GM18519 (cell line): ENCODE results near the gene KCTD5.

ENCODE experiments used
- ATAC-seq: cut with Tn5 transposase; IDR thresholded peaks from one replicate; pipeline ENCODE4 v1.9.1; 2021; ENCODE audit warnings: mild to moderate bottlenecking, moderate library complexity; ENCODE audit not compliant: unreplicated experiment, low FRiP score

Gene KCTD5

DNA sequence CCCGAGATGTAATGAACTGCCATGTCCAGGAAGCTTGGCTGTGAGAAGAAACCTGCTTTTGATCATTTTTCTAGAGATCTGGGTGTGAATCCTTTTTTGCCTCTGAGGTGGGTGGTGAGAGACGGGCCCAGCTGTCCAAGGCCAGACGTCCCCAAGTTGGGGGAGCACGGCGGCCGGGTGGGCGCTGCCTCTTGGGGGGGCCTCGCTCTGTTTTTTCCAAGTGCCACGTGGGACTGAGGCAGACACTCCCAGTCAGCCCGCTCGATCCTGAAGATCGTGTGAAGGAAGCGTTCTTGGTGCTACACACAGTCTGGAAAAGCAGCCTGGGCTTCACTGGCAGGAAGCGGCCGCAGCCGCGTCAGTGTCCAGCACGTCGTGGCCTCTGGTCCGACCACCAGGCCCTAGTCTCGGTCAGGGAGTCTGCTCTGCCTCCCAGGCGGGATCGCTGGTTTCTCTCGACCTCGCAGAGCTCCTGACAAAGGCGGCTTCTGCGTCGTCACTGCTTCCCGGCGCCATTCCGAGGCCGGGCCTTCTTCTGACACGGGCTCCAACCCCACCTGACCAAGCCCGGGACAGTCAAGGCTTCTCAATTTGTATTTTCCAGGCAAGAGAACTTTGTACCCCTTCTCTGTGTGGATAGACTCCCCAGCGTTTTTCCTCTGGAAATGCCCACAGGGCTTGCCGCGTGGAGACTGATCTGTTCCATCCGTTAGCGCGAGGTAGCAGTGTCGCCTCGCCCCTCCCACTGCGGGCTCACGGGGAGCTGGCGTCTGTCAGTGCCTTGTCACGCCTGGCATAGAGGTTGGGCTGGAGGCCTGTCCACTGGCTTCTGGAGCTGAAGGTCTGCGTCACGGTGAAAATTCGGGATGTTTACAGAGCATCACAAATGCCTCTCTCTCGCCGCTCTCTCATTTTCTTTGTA, 25.3 kb downstream of the KCTD5 start:
- no peak for ATAC-seq

- no peak for ATAC-seq
These were observed 25.9 kb downstream of the KCTD5 start for GRCh38 chr16:2708290-2708639.

DNA sequence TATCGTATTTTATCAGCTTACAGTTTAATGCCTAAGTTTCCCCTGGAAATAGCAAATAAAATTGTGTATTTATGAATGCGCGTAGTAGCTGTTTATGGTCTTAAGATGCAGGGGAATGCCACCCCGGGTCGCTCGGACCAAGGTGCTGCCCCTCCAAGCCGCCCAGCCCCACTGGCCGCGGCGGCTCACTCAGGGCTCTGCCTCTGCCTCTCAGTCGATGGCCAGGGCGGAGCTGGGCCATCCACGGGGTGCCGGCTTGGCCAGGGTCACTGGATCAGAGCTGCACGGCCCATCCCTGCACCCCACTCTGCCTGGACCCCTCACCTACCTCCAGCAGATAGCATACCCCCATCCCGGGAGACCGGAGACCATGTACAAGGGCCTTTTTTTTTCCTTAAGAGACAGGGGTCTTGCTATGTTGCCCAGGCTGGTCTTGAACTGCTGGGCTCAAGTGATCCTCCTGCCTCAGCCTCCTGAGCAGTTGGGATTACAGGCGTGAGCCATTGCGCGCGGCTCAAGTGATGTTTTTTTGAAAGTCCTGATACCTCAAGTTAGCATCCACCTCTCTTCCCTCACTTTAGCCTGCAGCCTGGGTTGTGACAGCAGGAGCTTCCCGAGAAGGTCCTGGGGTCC, 26.7 kb downstream of the KCTD5 start:
- ATAC-seq, result no peak

- ATAC-seq, result no peak
These were observed 27.3 kb downstream of the KCTD5 start for GRCh38 chr16:2709588-2709984.

DNA sequence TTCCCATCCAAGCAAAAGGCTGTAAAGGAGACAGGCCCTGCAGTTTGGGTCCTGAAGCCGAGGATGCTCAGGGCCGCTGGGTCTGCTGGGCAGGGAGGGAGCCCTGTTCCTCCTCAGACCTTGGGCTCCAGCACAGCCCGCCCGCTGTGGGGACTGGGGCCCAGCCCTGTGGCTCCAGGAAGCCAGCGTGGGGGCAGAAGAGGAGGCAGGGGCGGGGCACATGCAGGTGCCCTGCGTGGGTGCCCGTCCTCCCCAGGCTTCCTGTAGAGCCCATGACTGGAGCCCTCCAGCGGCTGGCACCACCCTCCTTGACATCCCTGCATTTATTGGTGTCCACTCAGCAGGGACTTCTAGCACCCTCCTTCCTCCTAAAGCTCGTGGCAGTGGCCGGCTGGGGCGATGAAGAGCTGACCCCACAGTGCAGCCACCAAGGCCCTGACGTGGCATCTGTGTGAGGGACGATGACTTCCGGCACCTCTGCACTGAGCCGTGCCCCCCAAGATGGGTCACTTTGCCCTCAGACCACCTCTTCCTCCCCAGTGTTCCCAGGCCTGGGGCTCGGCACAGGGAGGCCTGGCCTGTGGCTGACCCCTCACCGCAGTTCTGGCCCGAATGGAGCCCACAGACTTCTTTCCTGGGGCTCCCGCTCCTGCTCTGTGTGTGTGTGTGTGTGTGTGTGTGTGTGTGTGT, 27.8 kb downstream of the KCTD5 start:
- ATAC-seq, result no peak

DNA sequence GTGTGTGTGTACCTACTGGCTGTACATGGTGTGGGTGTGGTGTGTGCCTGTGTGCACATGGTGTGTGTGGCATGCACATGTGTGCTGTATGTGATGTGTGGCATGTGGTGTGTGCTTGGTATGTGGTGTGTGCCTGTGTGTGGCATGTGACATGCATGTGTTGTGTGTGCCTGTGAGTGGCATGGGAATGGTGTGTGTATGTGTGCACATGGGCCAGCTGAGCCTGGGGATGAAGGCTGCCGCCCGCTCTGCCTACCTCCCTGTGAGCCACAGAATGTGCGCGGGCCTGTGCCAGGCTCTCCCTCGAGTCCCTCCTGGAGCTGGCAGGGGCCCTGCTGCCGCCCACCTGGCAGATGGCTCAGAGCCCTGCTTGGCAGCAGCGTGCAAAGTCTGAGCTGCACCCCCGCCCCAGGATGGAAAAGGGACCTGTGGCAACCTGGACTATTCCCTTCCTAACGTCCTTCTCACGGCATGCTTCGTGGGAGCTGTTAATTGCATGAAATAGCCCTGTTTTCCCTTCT, 28.4 kb downstream of the KCTD5 start:
- no peak for ATAC-seq

GRCh38 chr16:2711370-2712062, 29.2 kb downstream of the KCTD5 start:
- no peak for ATAC-seq

DNA sequence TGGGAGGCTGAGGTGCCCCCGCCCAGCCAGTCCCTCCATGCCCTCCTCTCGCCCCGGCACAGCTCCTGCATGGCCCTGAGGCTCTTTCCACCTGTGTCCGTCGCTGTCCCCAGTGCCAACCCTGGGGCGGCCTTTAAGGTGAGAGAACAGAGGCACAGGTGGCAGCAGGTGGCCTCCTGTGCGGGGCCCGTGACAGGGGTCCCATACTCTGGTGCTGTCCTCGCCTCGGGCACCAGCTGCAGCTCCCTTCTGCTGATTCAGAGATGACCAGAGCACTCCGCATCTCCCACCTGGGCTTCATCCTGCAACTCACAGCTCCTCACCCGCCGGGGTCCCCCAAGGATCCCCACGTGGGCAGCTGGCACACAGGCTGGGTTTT, 29.7 kb downstream of the KCTD5 start:
- no peak for ATAC-seq

GRCh38 chr16:2712546-2712945, 30.2 kb downstream of the KCTD5 start:
- no peak for ATAC-seq

- no peak for ATAC-seq
These were observed 31.2 kb downstream of the KCTD5 start for GRCh38 chr16:2713523-2713922.

- ATAC-seq, result no peak
These were observed 31.9 kb downstream of the KCTD5 start for GRCh38 chr16:2713985-2714774.

DNA sequence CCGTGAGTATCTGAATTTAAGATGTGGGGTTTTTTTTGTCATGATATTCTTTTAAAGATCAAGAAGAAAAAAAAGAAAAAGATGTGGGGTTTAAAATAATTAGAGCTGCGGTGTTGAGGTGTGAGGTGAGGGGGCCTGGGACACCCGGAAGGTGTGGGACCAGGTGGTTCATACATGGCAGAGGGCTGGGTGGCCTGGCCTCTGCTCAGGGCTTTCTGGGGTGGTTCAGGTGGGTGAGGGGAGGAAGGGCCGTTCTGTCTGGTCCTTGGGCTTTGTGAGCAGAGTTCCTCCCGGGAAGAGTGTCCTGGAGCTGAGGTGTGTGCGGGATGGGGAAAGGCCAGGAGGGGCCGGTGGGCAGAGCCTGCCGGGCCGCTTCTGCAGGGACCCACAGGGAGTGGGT, 32.7 kb downstream of the KCTD5 start:
- ATAC-seq, result no peak

- no peak for ATAC-seq
These were observed 33.2 kb downstream of the KCTD5 start for GRCh38 chr16:2715519-2715918.

DNA sequence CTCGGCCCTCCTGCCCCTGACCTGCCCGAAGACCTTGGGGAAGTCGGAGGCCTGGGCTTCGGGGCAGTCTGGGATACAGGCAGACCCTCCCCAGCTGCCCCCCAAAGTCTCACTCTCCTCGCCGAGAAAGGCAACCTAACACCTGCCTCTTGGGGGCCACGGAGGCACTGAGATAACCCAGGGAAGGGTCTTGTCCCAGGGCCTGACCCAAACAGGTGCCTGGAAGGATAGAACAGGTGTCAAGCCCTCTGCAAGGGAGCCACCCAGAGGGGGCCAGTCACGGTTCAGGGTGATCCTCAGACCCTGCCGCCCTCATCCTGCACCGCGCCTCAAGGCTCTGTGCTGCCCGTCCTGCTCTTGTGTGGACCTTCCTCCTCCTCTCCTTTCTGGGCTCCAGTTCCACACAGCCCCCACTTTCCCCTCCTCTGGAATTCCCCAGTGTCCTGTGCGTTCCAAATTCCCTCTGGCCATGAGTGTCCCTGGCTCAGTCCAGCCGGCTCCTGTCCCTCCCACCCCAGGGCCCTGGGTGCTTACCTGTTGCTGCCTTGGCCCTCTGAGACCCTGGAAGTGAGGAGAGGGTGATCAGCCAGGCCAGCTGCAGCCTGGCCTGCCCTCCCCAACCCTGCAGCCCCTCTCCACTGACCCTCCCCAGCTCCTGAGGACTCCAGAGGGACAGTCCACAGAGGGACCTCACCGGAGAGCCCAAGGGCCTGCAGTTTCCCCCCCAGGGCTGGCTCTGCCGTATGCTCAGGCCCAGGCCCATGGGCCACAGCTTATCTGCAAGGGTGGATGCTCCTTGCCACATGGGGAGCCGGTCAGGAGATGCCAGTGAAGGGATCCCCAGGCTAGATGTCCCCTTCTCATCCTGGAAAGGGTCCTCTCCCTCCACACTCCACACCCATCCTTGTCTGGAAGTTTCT, 33.9 kb downstream of the KCTD5 start:
- ATAC-seq, result no peak

- no peak for ATAC-seq
These were observed 34.6 kb downstream of the KCTD5 start for GRCh38 chr16:2716948-2717347.

DNA sequence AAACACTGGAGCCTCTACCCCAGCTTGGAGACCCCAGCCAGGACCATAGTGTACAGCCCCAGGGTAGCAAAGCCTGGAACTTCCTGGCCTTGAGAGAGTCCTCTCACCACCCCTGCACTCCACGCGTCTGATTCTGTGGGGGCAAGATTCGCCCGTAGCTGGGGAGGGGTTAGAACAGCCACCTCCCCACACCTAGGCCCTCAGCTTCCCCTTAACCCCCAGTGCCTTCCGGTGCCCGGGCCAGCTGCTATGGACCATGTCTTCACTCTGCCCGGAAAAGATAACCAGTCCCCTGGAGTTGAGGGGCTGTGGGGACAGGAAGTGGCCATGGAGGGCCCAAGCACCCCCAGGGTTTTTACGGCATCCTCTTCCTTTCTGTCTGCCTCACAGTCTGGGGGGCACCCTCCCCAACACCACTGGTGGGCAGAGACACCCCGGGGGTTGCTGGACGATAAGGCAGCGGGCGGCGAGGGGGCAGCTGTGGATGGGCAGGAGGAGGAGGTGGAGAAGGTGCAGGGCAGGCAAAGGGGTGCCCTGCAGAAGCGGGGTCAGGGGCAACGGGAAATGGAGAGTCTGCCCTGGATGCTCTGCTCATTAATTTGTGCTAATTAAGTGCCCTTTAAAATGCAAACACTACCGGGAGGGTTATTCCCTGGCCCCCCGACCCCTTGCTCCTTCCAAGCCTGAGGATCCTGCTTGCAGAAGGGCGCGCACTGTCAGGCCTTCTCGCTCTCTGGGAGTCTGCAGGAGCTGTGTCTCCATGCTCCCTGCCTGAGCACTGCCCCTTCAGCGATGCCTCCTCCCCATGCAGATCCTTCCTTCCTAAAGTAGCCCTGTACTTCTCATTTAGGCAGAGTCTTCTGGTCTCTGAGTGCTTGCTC, 35.3 kb downstream of the KCTD5 start:
- no peak for ATAC-seq

GRCh38 chr16:2719328-2720063, 37.2 kb downstream of the KCTD5 start:
- ATAC-seq, result no peak
